Activated CD8-positive, alpha-beta memory T cell treated with anti-CD3 and anti-CD28 coated beads for 1 hour (primary cell): ENCODE data around the gene TM4SF5.

Source experiments
- DNase-seq, 2 donors: peaks; one replicate each; pipeline ENCODE4 v3.0.0-alpha.2; 2020; ENCODE audit warnings: low read depth in 1 of 2; ENCODE audit errors: extremely low read depth in 1 of 2

Gene TM4SF5

GRCh38 chr17:4744999-4745969, 26.4 kb upstream of the TM4SF5 start:
- no peak for DNase-seq

GRCh38 chr17:4747847-4748246, 23.8 kb upstream of the TM4SF5 start:
- no peak for DNase-seq

- DNase-seq = no peak
Measured at GRCh38 chr17:4748686-4749085, 23.0 kb upstream of the TM4SF5 start.

GRCh38 chr17:4750606-4751005, 21.1 kb upstream of the TM4SF5 start:
- DNase-seq = no peak

GRCh38 chr17:4751932-4752331, 19.8 kb upstream of the TM4SF5 start:
- no peak for DNase-seq

- no peak for DNase-seq
Measured at GRCh38 chr17:4753392-4753791, 18.3 kb upstream of the TM4SF5 start.

GRCh38 chr17:4759776-4760236, 11.9 kb upstream of the TM4SF5 start:
- DNase-seq = no peak

GRCh38 chr17:4764595-4764994, 7.1 kb upstream of the TM4SF5 start:
- DNase-seq = no peak

- DNase-seq = no peak
Measured at GRCh38 chr17:4766201-4766600, 5.5 kb upstream of the TM4SF5 start.

GRCh38 chr17:4766723-4767122, 5.0 kb upstream of the TM4SF5 start:
- DNase-seq = no peak

- no peak for DNase-seq
Measured at GRCh38 chr17:4768298-4768697, 3.4 kb upstream of the TM4SF5 start.

- DNase-seq = no peak
Measured at GRCh38 chr17:4769628-4770027, 2.1 kb upstream of the TM4SF5 start.

GRCh38 chr17:4772235-4772613, 538 bp downstream of the TM4SF5 start:
- no peak for DNase-seq

- no peak for DNase-seq
Measured at GRCh38 chr17:4777969-4778760, 6.5 kb downstream of the TM4SF5 start.

GRCh38 chr17:4780325-4780955, 8.8 kb downstream of the TM4SF5 start:
- DNase-seq = no peak

GRCh38 chr17:4782652-4783051, 11.0 kb downstream of the TM4SF5 start:
- no peak for DNase-seq

- DNase-seq = no peak
Measured at GRCh38 chr17:4785311-4786105, 13.8 kb downstream of the TM4SF5 start.

- no peak for DNase-seq
Measured at GRCh38 chr17:4786106-4786511, 14.4 kb downstream of the TM4SF5 start, which contains the start of gene VMO1. TSS of gene VMO1 (minus strand) at chr17:4786364. CDS start at chr17:4786352, 12 bp downstream.

GRCh38 chr17:4786516-4786915, 14.8 kb downstream of the TM4SF5 start:
- DNase-seq = no peak

GRCh38 chr17:4788159-4788806, 16.6 kb downstream of the TM4SF5 start:
- no peak for DNase-seq
